ENCODE measurements around the gene TMEM255B.

TMEM255B gene

DNA sequence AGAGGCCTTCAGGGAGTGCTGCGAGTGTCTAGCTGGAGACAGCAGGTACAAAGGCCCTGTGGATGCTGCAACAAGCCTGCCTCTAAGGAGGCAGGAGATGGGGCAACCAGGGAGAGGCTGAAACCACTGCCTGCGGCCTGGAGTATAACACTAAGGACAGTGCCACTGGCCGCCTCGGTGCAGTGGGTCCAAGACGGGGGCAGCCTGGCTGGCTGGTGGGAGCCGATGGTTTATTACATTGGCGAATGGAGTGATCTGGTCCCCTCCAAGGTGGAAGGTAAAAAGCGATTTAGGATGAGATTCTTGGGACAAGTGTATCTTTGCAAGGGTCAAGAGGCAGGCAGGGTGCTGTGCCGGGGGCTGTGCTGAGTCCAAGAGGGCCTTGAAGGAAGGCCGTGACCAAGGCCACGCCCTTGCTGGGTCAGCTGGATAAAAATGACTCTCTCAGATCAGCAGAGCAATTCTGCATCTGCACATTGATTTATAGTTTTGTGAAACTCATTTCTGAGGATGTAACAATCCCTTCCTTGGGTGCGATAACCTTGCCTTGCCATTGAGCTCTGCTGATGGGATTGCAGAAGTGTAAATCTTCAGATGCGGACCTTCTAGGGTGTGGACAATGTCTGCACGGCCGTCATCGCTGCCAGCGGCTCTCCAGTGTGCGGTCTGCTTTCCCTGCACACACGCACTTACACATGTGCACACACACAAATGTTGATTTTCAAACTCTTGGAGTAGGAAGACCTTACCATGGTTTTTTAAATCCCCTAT, 6.0 kb downstream of the TMEM255B start:
- no peak overlapping the region for H3K27ac Mint-ChIP-seq
- H3K9me3 Mint-ChIP-seq = no peaks in the 10 kb centered on the region
- no peak overlapping the region for H3K4me3 Mint-ChIP-seq
- peaks cover 51% of the 10 kb centered on the region for H3K27me3 Mint-ChIP-seq
- H3K36me3 Mint-ChIP-seq (ENCODE audit: low read depth) = no peaks in the 10 kb centered on the region
- no peak for DNase-seq
- H3K4me1 Mint-ChIP-seq (ENCODE audit: low read depth) = no peaks in the 10 kb centered on the region

DNA sequence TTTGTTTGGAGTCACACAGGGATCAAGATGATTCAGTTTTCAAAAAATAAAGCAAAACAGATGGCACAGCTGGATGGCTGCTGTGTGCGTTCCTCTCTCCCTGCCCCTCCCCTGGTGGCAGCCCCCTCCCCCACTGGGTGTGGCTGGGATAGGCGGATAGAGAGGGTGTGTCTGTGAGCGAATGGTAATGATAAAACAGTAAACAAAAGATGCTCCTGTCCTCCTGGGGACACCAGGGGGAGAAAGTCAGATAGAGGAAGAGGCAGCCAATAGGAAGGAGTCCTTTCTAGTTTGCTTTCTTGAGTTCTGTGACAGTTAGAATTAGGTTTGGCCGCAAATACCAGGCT, 6.5 kb downstream of the TMEM255B start:
- Mint-ChIP-seq H3K27me3 (peaks cover 48% of the 10 kb centered on the region), H3K27ac (no peak overlapping the region), H3K9me3 (no peaks in the 10 kb centered on the region), H3K4me3 (no peak overlapping the region), H3K36me3 (ENCODE audit: low read depth) (no peaks in the 10 kb centered on the region), H3K4me1 (ENCODE audit: low read depth) (no peaks in the 10 kb centered on the region)
- no peak for DNase-seq

DNA sequence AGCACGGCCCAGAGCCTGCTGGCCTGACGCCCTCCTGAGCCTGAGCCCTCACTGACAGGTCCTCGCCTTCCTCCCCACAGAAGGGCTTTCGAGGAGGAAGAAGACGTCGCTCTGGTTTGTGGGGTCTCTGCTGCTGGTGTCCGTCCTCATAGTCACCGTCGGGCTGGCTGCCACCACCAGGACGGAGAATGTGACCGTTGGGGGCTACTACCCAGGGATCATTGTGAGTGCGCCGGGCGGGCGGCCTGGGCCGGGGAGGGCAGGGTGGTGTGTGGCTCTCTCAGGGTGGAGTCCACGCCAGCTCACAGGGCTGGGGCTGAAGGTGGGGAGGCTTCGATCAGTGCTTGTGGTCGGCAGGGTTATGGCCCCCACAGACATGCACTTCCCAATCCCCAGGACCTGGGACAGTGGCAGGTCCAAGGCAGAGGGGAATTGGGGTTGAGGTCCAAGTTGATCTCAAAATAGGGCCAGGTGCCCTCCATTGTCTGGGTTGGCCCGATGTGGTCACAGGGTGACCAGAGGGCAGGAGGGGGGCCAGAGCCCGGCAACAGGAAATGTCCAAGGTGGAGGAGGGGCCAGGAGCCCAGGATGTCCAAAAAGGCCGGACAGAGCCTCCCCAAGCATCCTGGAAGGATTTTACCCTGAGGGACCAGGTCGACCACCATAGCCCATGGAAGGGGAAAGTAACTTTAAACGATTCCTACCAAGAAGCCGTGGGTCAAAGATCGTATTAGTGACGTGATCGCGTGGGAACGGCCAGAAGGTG, 7.2 kb downstream of the TMEM255B start:
- no peak overlapping the region for H3K4me3 Mint-ChIP-seq

DNA sequence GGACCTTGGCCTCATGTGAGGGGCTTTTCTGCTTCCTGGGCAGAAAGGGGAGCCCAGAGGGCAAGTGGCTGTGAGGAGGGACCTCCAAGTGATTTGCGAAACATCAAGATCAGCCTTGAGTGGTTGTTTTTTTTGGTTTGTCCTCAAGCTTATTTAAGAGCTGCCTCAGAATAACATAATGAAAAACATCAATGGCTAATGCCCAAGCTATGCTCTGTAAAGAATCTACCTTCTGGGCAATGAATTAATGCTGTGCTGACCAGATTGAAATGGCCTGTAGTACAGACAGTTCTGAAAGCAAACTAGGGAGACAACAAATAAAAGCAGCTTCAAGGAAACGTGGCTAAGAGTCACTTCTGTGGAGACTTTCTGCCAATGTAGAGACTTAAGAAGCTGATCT, 8.3 kb downstream of the TMEM255B start:
- peaks cover 29% of the 10 kb centered on the region for H3K27me3 Mint-ChIP-seq
- no peak for DNase-seq
- H3K4me3 Mint-ChIP-seq = no peak overlapping the region
- H3K27ac Mint-ChIP-seq = no peak overlapping the region
- peaks cover 8% of the 10 kb centered on the region for H3K4me1 Mint-ChIP-seq (ENCODE audit: low read depth)
- H3K36me3 Mint-ChIP-seq (ENCODE audit: low read depth) = no peaks in the 10 kb centered on the region
- peaks cover under 1% of the 10 kb centered on the region for H3K9me3 Mint-ChIP-seq

More for the DNA sequence above, 7.2 kb downstream of the TMEM255B start:
- Mint-ChIP-seq H3K27ac (no peak overlapping the region), H3K9me3 (no peaks in the 10 kb centered on the region), H3K27me3 (peaks cover 41% of the 10 kb centered on the region), H3K4me1 (ENCODE audit: low read depth) (no peaks in the 10 kb centered on the region), H3K36me3 (ENCODE audit: low read depth) (no peaks in the 10 kb centered on the region)
- no peak for DNase-seq

DNA sequence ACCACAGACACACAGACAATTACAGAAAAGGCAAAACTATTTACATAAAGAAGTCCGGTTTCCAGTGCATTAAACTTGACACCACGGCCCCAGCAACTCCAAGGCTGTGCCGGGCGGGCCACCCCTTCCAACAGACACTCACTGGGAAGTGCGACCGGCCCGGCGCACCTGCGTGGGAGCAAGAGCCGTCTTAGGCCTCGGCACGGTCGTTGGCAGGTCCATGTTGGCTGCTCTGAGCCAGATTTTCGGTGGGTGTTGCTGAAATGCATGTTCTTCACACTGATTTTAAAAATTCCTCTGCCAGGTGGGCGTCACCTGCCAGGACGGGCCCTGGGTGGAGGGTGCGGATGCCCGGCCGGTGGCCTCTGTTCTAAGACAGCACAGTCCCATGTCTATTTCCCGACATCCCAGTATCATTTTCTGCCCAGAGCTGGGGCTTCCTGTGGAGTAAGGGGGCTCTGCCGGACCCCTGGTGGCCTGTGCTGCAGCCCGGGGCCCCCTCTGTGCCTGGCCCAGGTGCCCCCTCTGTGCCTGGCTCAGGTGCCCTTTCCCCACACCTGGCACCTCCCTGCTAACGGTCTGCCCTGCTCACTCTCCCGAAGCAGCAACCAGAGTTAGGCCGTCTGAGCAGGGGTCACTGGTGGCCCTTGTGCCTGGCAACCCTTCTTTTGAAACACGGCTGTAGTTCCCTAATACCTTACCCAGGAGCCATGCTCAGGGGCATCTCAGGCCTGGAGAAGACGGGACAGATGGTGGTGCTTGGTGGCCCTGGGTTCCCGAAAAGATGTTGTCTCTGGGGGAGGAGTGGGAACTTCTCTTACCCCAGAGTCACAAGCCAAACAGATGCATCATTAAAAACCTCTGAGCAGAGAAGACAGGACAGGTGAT, 9.2 kb downstream of the TMEM255B start:
- Mint-ChIP-seq H3K36me3 (ENCODE audit: low read depth) (no peaks in the 10 kb centered on the region), H3K27ac (no peak overlapping the region), H3K4me3 (no peak overlapping the region), H3K27me3 (peaks cover 20% of the 10 kb centered on the region), H3K9me3 (peaks cover 5% of the 10 kb centered on the region), H3K4me1 (ENCODE audit: low read depth) (peaks cover 12% of the 10 kb centered on the region)
- DNase-seq = no peak

DNA sequence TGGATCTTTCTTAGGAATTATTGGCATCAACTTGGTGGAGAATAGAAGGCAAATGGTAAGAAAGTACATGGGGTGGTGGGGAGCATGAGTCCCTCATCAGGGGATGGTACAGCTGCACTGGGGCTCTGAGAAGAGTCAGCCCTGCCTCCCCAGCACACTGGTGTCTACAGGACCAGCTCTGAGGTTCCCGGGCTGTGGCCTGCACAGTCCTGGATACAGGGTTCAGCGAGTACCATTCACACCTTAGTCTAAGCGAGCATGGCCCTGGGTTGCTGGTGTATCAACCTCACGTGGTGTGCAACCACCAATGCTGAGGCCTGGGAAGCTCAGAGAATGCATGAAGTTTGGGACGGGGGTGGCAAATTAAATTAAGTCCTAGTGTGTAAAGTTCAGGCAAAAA, 10.1 kb downstream of the TMEM255B start:
- Mint-ChIP-seq H3K27ac (no peak overlapping the region), H3K27me3 (peaks cover 15% of the 10 kb centered on the region), H3K9me3 (peaks cover 5% of the 10 kb centered on the region), H3K36me3 (ENCODE audit: low read depth) (no peaks in the 10 kb centered on the region), H3K4me1 (ENCODE audit: low read depth) (peaks cover 12% of the 10 kb centered on the region), H3K4me3 (no peak overlapping the region)
- DNase-seq = no peak

DNA sequence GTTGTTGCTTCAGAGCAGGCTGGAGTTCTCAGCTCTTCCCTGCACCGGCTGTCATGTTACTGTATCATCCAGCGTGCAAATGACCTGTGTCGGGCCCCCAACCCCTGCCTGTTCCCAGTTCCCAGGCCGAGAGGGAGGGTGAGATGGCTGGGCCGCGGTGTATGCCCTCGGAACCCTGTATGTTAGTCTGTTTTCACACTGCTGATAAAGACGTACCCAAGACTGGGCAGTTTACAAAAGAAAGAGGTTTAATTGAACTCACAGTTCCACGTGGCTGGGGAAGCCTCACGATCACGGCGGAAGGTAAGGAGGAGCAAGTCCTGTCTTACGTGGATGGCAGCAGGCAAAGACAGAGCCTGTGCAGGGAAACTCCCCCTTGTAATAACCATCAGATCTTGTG, 10.9 kb downstream of the TMEM255B start:
- Mint-ChIP-seq H3K27me3 (peaks cover 10% of the 10 kb centered on the region), H3K4me3 (no peak overlapping the region), H3K4me1 (ENCODE audit: low read depth) (peaks cover 12% of the 10 kb centered on the region), H3K27ac (no peak overlapping the region), H3K36me3 (ENCODE audit: low read depth) (no peaks in the 10 kb centered on the region), H3K9me3 (peaks cover 5% of the 10 kb centered on the region)
- DNase-seq = no peak

DNA sequence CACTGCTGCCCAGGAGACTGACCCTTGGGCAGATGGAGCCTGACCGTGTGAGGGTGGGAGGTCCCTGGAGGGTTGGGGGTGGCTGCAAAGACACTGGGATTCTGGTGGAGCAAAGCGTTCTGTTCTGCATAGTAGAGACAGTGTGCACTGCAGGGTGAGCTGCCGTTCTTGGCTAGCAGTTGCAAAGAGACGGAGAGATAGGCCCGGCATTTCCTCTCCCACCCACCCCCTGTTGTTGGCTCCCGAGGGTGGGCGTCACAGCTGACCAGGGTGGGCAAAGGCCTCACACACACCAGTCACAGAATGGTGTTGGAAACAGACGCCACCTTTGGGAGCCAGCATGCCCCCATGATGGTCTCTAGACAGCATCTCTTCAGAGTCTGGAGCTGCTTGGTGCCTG, 11.4 kb downstream of the TMEM255B start:
- peaks cover 8% of the 10 kb centered on the region for H3K27me3 Mint-ChIP-seq
- H3K36me3 Mint-ChIP-seq (ENCODE audit: low read depth) = no peaks in the 10 kb centered on the region
- peaks cover 12% of the 10 kb centered on the region for H3K4me1 Mint-ChIP-seq (ENCODE audit: low read depth)
- DNase-seq = no peak
- H3K27ac Mint-ChIP-seq = no peak overlapping the region
- H3K4me3 Mint-ChIP-seq = no peak overlapping the region
- peaks cover 5% of the 10 kb centered on the region for H3K9me3 Mint-ChIP-seq

DNA sequence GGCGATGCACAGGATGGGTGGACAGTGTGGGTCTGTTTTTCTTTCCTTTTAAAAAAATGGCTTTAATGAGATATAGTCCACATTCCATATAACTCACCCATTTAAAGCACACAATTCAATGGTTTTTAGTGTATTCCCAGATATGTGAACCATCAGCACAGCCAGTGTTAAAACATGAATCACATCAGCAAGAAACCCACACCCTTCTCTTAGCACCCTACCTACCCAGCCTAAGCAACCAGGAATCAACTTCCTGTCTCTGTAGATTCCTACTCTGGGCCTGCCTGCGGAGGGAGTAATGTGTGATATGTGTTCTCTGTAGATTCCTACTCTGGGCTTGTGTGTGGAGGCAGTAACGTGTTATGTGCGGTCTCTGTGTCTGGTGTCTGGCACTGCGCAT, 11.9 kb downstream of the TMEM255B start:
- H3K9me3 Mint-ChIP-seq = peaks cover 5% of the 10 kb centered on the region
- DNase-seq = no peak
- H3K36me3 Mint-ChIP-seq (ENCODE audit: low read depth) = no peaks in the 10 kb centered on the region
- H3K27me3 Mint-ChIP-seq = peaks cover 4% of the 10 kb centered on the region
- H3K4me3 Mint-ChIP-seq = no peak overlapping the region
- peaks cover 12% of the 10 kb centered on the region for H3K4me1 Mint-ChIP-seq (ENCODE audit: low read depth)
- no peak overlapping the region for H3K27ac Mint-ChIP-seq

DNA sequence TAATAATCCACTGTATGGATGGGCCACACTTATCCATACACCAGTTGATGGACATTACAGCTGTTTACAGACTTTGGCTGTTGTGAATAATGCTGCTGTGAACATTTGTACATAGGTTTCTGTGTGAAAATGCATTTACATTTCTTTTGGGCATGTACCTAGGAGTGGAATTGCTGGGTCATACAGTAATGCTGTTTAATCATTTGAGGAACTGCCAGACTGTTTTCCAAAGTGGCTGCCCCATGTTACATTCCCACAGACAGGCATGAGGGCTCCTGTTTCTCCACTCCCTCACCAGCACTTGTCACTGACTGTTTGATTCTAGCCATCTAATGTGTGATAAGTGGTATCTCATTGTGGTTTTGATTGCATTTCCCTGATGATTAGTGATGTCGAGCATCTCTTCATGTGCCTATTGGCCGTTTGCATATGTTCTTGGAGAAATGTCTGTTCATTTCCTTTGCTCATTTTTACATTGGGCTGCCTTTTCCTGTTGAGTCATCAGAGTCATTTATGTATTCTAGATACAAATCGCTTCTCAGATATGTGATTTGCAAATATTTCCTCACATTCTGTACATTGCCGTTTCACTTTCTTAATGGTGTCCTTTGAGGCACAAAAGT, 12.8 kb downstream of the TMEM255B start:
- Mint-ChIP-seq H3K27me3 (peaks cover 3% of the 10 kb centered on the region), H3K4me1 (ENCODE audit: low read depth) (peaks cover 12% of the 10 kb centered on the region), H3K36me3 (ENCODE audit: low read depth) (no peaks in the 10 kb centered on the region), H3K27ac (peak overlapping the region; percentile 74), H3K4me3 (no peak overlapping the region), H3K9me3 (peaks cover 5% of the 10 kb centered on the region)
- DNase-seq = no peak

DNA sequence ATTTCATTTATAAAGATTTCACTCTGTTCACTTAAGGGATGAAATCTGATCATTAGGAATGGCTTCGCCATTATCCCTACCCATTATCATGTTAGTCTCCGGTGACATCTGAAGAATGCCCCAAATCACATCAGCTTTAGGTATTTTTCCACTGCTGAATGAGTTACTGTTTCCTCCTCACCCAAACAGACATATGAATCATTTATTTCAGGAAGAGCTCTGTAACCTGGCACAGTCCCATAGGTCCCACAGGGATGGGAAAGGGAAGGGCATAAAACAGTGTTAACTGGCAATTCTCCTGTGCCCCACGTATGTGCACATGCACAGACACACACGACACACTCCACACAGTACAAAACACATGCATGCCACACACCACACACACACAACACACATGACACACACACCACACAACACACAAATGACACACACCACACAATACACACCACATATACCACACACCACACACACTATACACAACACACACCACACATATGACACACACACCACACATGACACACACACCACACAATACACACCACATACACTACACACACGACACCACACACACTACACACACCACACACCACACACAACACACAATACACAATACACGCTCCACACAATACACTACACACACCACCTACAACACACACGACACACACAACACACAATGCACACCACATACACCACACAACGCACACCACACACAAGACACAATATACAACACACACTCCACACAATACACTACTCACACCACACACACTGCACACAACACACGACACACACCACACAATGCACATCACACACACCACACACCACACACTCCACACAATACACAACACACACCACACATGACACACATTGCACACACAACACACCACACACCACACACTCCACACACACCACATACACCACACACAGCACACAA, 15.4 kb downstream of the TMEM255B start:
- peaks cover 5% of the 10 kb centered on the region for H3K9me3 Mint-ChIP-seq
- DNase-seq = no peak
- H3K27ac Mint-ChIP-seq = no peak overlapping the region
- peaks cover 12% of the 10 kb centered on the region for H3K4me1 Mint-ChIP-seq (ENCODE audit: low read depth)
- H3K4me3 Mint-ChIP-seq = no peak overlapping the region
- H3K36me3 Mint-ChIP-seq (ENCODE audit: low read depth) = no peaks in the 10 kb centered on the region
- H3K27me3 Mint-ChIP-seq = peaks cover 23% of the 10 kb centered on the region

DNA sequence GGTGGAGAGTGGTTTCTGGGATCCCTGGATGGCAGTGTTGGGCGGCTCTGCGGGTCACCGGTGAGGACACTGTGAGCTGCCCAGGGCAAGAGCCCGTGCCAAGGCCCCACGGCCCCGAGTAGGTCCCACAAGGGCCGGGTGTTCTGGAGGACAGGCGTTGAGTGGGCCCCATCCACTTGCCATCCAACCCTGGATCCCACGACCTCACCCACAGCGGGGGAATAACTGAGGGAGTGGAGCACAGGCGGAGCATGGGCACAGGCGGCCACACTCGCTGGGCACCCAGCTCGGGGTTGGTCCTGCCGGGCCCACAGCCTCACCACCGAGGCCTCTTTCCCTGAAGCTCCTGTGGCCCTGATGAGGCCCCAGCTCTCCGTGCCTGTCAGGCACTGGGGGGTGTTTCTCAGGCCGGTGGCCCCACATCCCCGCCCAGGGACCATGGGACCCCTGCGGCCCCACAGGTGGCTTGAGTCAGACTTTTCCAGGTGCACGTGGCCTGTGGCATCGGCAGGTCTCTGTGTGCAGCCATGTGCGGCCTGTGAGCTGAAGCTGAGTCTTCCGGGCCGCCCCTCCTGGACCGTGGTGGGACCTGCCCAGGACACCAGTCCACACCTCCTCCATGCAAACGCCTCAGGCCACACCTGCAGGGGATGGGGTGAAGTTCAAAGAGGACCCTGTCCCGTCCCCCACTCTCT, 16.6 kb downstream of the TMEM255B start:
- H3K9me3 Mint-ChIP-seq = peaks cover 5% of the 10 kb centered on the region
- peaks cover 12% of the 10 kb centered on the region for H3K4me1 Mint-ChIP-seq (ENCODE audit: low read depth)
- DNase-seq = no peak
- H3K36me3 Mint-ChIP-seq (ENCODE audit: low read depth) = no peaks in the 10 kb centered on the region
- H3K27ac Mint-ChIP-seq = no peak overlapping the region
- H3K4me3 Mint-ChIP-seq = no peak overlapping the region
- H3K27me3 Mint-ChIP-seq = peaks cover 27% of the 10 kb centered on the region

Measured in activated T-cell treated with anti-CD3 and anti-CD28 coated beads, Interleukin-2, amount 50 U/mL, for 24 hours (primary cell).